ENCODE measurements around the gene CATSPERZ.

GRCh38 chr11:64334764-64335735 lies 34.9 kb downstream of the CATSPERZ start:
- no peak for TF ChIP-seq EZH2phosphoT487 (IDR thresholded peaks at IDR 0.05; ENCODE audit: low read depth, severe bottlenecking, unreplicated experiment)
- TF ChIP-seq CTCF (IDR thresholded peaks at IDR 0.05; ENCODE audit: poor library complexity): no peak

Data from hepatocyte (in vitro differentiated cells).